ENCODE results near the gene INS. TPM values are rescaled to one million over a fixed set of nuclear protein-coding genes. Genes with fewer than 3 reads are reported as not detected.
A peak's percentile ranks its signal among the peaks of the same experiment; 100 is the strongest.

INS gene
- total and polyA plus RNA-seq, 2 of the 13 experiments (the other 11 are each of a cell fraction or from before 2014, with no cell fraction given): not detected

DNA sequence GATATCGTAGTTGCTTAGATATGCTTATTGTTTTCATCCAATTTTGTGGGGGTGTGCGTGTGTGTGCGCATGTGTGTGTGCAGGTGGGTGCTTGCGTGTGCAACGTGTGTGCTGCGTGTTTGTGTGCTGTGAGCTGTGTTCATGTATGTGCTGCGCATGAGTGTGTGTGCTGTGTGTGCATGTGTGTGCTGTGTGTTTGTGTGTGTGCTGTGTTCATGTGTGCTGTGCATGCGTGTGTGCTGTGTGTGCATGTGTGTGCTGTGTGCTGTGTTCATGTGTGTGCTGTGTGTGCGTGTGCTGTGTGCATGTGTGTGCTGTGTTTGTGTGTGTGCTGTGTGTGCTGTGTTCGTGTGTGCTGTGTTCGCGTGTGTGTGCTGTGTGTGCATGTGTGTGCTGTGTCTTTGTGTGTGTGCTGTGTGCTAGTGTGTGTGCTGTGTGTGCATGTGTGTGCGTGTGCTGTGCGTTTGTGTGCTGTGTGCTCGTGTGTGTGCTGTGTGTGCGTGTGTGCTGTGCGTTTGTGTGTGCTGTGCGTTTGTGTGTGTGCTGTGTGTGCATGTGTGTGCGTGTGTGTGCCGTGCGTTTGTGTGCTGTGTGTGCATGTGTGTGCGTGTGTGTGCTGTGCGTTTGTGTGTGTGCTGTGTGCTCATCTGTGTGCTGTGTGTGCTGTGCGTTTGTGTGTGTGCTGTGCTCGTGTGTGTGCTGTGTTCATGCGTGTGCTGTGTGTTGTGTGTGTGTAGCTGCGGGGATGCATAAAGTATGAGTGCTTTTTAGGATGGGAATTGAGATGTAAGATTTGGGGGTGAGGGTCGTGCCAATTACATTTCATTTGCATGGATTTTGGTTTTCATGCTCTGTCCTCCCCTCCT is 29.4 kb downstream of the INS start (continued):
- TF ChIP-seq, protein P1, sequence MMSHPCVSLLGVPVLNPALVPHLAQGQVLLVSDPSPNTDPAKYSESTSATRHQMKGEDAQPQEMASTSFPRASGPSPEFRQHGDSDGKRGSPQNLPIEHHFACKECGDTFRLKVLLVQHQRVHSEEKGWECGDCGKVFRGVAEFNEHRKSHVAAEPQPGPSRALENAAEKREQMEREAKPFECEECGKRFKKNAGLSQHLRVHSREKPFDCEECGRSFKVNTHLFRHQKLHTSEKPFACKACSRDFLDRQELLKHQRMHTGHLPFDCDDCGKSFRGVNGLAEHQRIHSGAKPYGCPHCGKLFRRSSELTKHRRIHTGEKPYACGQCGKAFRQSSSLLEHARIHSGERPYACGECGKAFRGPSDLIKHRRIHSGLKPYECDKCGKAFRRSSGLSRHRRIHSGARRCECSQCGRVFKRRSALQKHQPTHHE (CRISPR knock-in tag; IDR thresholded peaks at IDR 0.05; ENCODE audit: borderline replicate concordance): peak; percentile 76; the same call in 1 of the 2 replicates
- TF ChIP-seq BCL6 (CRISPR knock-in tag; IDR thresholded peaks at IDR 0.05) (no peak), MXD4 (CRISPR knock-in tag; IDR thresholded peaks at IDR 0.05) (no peak)
- TF ChIP-seq, protein P2, sequence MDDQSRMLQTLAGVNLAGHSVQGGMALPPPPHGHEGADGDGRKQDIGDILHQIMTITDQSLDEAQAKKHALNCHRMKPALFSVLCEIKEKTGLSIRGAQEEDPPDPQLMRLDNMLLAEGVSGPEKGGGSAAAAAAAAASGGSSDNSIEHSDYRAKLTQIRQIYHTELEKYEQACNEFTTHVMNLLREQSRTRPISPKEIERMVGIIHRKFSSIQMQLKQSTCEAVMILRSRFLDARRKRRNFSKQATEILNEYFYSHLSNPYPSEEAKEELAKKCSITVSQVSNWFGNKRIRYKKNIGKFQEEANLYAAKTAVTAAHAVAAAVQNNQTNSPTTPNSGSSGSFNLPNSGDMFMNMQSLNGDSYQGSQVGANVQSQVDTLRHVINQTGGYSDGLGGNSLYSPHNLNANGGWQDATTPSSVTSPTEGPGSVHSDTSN (CRISPR knock-in tag; IDR thresholded peaks at IDR 0.05; ENCODE audit: borderline replicate concordance): no peak

DNA sequence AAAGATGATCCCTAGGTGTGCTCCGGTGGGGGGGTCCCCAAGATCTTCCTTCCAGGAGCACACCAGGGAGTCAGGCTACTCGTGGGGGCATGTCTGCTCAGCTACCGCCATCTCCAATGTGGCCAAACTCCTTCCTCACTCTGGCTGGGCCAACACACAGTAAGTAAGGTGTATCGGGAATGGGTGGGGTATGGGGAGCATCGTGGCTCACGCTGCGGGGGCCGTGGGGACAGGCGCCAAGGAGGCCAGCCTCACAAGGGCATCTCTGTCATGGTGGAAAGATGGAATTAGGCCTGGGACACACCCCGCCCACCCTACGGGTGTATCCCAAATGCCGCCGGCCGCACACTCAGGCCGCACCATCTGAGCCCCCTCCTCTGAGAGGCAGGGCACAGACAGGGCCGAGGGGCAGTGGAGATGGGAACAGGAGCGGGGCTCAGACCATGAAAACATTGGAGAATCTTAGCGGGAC is 30.1 kb downstream of the INS start:
- no peak for FAIRE-seq
- intact Hi-C loops (cut with micrococcal nuclease; ENCODE audit: unreplicated experiment) (no loop called here), in situ Hi-C loops (cut with HindIII; ENCODE audit: extremely low pct_ligation_motif_present, low pct_unique_long_range_greater_than_20kb) (no loop called here)
- Histone ChIP-seq H3K36me3 (replicated peaks in 1 of 2; ENCODE audit: control insufficient read depth in 1 of 2, insufficient read depth in 2 of 2, low read length in 2 of 2) (peaks cover 24 to 47% of the 10 kb centered on the region in 2 experiments; a peak in 4 of 5 replicates), H3K4me3 (replicated peaks in 1 of 3; ENCODE audit: insufficient read depth in 1 of 3, low read depth in 2 of 3, low read length in 3 of 3) (no peak overlapping the region), H3K9me3 (ENCODE audit: low read length) (no peaks in the 10 kb centered on the region), H3K27me3 (ENCODE audit: control insufficient read depth in 1 of 2, insufficient read depth in 2 of 2, low read length in 2 of 2) (no peaks in the 10 kb centered on the region), H3K4me2 (ENCODE audit: low read depth, low read length) (no peak overlapping the region), H3K4me1 (ENCODE audit: insufficient read depth, low read length) (peaks cover 22% of the 10 kb centered on the region), H3K27ac (ENCODE audit: extremely low read length, insufficient read depth, low read length) (peak overlapping the region; percentile 21), H3K9ac (ENCODE audit: insufficient read depth, low read depth, low read length) (no peak overlapping the region), H3K79me2 (ENCODE audit: insufficient read depth, low read length) (no peaks in the 10 kb centered on the region), H2AFZ (ENCODE audit: low read length) (no peak overlapping the region), H4K20me1 (ENCODE audit: insufficient read depth, low read length) (peaks cover 53% of the 10 kb centered on the region)
- ATAC-seq: no peak
- ChIA-PET POLR2A (no interaction called here), CTCF (ENCODE audit: low intra/inter-chr PET ratio, low total read pairs) (no interaction called here)
- DNase-seq (ENCODE audit: low spot score): no peak
- no TSS peak for BruUV-seq (replicated peaks)
- 93% methylated on average over 11 of the region's 18 CpGs for WGBS (ENCODE audit: low lambda C conversion rate)
- TF ChIP-seq HNRNPK (IDR thresholded peaks at IDR 0.05; ENCODE audit: low read depth, low read length, poor library complexity, severe bottlenecking) (no peak), ZNF737 (CRISPR knock-in tag; IDR thresholded peaks at IDR 0.05; ENCODE audit: borderline replicate concordance) (no peak; the same call in 1 of the 2 replicates), NFE2L2 (IDR thresholded peaks at IDR 0.05; ENCODE audit: low read length) (no peak), ARID2 (CRISPR knock-in tag; IDR thresholded peaks at IDR 0.05; ENCODE audit: borderline replicate concordance) (no peak), NFE2 (CRISPR knock-in tag; IDR thresholded peaks at IDR 0.05) (no peak), ZNF589 (CRISPR knock-in tag; conservative IDR thresholded peaks at IDR 0.05) (no peak; the same call in 1 of the 2 replicates), ATF7 (IDR thresholded peaks at IDR 0.05) (no peak), ATF7 (CRISPR knock-in tag; IDR thresholded peaks at IDR 0.05) (no peak)
- TF ChIP-seq, protein P3, sequence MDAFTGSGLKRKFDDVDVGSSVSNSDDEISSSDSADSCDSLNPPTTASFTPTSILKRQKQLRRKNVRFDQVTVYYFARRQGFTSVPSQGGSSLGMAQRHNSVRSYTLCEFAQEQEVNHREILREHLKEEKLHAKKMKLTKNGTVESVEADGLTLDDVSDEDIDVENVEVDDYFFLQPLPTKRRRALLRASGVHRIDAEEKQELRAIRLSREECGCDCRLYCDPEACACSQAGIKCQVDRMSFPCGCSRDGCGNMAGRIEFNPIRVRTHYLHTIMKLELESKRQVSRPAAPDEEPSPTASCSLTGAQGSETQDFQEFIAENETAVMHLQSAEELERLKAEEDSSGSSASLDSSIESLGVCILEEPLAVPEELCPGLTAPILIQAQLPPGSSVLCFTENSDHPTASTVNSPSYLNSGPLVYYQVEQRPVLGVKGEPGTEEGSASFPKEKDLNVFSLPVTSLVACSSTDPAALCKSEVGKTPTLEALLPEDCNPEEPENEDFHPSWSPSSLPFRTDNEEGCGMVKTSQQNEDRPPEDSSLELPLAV (CRISPR knock-in tag; conservative IDR thresholded peaks at IDR 0.05; ENCODE audit: low read depth): 0 out of 2 replicates have a peak, but pooled peaks have one; percentile 21
- TF ChIP-seq, protein P4, sequence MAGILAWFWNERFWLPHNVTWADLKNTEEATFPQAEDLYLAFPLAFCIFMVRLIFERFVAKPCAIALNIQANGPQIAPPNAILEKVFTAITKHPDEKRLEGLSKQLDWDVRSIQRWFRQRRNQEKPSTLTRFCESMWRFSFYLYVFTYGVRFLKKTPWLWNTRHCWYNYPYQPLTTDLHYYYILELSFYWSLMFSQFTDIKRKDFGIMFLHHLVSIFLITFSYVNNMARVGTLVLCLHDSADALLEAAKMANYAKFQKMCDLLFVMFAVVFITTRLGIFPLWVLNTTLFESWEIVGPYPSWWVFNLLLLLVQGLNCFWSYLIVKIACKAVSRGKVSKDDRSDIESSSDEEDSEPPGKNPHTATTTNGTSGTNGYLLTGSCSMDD (CRISPR knock-in tag; IDR thresholded peaks at IDR 0.05): no peak
- TF ChIP-seq, protein P5, sequence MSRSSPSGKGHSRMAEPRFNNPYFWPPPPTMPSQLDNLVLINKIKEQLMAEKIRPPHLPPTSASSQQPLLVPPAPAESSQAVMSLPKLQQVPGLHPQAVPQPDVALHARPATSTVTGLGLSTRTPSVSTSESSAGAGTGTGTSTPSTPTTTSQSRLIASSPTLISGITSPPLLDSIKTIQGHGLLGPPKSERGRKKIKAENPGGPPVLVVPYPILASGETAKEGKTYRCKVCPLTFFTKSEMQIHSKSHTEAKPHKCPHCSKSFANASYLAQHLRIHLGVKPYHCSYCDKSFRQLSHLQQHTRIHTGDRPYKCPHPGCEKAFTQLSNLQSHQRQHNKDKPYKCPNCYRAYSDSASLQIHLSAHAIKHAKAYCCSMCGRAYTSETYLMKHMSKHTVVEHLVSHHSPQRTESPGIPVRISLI (CRISPR knock-in tag; IDR thresholded peaks at IDR 0.05; ENCODE audit: borderline replicate concordance): no peak

All from HepG2 (cell line).